ENCODE data around the gene KIF3C.
"Not testable (repeated sequence)": the region's sequence is repeated elsewhere in the genome, so short reads cannot be mapped to it uniquely, and the experiment has no call there.

Gene KIF3C

GRCh38 chr2:25998816-25999383 is 16.6 kb upstream of the KIF3C start:
- not testable (repeated sequence) for DNase-seq

DNA sequence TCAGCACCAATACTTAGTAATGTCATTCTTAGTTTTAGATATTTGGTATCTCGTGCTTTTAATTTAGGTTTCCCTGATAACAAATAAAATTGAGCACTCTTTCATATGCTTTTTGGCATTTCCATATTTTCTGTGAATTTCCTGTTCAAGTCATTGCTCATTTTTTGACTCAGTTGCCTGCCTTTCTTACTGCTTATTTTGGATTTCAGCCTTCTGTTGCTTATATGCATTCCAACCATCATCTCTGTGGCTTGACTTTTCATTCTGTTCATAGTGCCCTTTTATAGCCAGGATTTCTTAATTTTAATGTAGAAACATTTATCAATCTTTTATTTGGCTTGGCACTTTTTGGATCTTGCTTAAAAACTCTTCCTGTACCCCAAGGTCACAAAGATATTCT is 14.5 kb upstream of the KIF3C start:
- no peak for DNase-seq

GRCh38 chr2:25994509-25994908 is 12.2 kb upstream of the KIF3C start:
- DNase-seq: no peak

GRCh38 chr2:25993049-25993448 is 10.8 kb upstream of the KIF3C start:
- DNase-seq: no peak

GRCh38 chr2:25992556-25992955 is 10.3 kb upstream of the KIF3C start:
- DNase-seq: no peak

DNA sequence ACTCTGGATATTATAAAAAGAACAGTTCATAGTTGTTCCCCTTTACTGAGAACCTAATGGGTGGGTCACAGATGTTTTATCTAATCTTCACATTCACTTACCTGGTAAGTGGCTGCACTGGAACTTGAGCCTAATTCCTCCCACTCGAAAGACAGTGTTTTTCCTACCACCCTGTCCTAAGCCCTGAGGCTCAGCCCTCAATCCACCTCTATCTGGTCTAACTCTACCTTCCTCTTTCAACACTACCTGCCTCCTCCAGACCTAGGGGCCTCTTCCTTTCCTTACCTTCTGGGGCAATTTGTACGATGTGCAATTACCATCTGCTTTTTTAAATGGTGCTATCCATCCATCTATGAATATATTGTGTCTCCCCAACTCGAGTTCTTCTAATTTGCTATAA is 9.7 kb upstream of the KIF3C start:
- DNase-seq: no peak

GRCh38 chr2:25989154-25989553 is 6.9 kb upstream of the KIF3C start:
- DNase-seq: no peak

DNA sequence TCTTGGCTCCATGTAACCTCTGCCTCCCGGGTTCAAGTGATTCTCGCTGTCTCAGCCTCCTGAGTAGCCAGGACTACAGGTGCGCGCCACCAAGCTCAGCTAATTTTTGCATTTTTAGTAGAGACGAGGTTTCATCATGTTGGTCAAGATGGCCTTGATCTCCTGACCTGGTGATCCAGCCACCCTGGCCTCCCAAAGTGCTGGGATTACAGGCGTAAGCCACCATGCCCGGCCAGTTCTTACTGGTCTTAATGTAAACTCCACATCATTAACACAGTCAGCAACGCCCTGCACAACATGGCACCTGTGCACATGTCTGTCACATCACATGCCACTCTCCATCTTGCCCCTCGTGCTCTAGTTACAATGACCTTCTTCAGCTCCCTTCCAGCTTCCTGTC is 5.8 kb upstream of the KIF3C start:
- DNase-seq: no peak

DNA sequence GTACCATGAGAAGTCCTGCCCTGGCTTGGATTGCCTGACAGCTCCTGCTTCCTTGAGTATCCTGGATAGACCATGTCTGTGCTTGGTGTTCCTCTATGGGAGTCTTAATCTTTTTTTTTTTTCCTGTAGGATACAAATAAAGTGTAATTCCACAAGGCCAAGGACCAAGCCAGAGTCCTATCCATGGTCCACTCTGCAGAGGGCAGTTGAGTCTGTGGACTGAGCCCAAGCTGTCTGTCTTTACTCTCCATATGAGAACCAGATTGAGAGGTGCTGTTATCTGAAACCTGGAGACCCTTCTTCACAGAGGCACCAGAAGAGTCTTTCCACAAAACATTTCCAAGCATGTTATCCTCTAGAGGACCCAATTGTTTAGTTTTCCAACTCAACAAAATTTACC is 1.4 kb upstream of the KIF3C start:
- no peak for DNase-seq

- no peak for DNase-seq
Measured at GRCh38 chr2:25982968-25983280, 627 bp upstream of the KIF3C start.

- DNase-seq: no peak
Measured at GRCh38 chr2:25981596-25982272, 563 bp downstream of the KIF3C start.

DNA sequence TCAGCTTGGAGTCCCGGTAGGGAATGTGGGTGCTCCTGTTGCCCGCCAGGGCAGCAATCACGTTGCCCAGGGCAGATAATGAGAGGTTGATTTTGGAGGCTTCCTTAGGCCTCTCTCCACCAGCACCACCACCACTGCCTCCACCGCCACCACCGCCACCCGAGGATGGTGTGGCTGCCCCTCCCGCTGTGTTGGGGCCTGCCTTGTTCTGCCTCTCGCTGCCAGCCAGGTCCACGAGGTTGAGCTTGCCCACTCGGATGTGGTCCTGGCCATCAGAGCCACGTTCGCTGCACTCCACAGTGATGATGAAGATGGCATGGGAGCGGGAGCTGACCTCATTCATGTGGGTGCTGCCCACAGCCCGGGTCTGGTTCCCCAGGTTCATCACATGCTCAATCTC is 1.3 kb downstream of the KIF3C start:
- no peak for DNase-seq

DNA sequence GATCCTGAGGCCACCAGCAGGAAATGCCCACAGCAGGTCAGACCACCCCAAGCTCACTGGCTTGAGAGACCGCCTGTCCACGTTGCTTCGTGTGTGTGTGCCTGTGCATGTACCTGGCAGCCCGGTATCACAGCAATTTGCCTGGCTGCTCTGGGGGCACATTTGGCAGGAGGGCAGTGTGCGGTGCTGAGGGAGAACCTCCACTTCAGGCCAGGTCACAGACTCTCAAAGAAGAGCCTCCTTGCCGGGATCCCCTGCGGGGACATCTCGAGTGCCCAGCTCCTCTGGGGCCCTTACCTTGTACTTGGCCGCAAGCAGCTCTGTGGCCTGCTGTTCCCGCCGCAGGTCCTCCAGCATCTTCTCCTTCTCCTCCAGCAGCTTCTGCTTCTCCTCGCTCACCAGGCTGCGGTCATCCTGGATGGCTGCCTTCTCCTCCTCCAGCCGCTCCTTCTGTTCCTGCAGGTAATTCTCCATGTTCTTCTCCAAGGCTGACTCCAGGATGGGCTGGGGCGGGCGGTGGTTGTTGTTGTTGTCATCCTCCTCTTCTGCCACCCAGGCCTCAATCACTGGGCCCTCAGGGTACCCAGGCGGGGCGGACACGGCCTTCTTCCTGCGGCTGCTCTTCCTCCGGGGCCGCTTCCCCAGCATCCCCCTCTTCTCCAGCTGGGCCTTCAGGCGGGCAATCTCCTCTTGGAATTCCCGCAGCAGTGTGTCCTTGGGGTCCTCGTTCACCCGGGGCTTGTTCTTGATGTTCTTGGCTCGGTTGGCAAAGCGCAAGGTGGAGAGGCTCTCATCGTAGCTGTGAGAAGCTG is 2.0 kb downstream of the KIF3C start:
- no peak for DNase-seq

- DNase-seq: no peak
Measured at GRCh38 chr2:25979001-25979400, 3.3 kb downstream of the KIF3C start.

GRCh38 chr2:25977768-25978167 is 4.5 kb downstream of the KIF3C start:
- no peak for DNase-seq

DNA sequence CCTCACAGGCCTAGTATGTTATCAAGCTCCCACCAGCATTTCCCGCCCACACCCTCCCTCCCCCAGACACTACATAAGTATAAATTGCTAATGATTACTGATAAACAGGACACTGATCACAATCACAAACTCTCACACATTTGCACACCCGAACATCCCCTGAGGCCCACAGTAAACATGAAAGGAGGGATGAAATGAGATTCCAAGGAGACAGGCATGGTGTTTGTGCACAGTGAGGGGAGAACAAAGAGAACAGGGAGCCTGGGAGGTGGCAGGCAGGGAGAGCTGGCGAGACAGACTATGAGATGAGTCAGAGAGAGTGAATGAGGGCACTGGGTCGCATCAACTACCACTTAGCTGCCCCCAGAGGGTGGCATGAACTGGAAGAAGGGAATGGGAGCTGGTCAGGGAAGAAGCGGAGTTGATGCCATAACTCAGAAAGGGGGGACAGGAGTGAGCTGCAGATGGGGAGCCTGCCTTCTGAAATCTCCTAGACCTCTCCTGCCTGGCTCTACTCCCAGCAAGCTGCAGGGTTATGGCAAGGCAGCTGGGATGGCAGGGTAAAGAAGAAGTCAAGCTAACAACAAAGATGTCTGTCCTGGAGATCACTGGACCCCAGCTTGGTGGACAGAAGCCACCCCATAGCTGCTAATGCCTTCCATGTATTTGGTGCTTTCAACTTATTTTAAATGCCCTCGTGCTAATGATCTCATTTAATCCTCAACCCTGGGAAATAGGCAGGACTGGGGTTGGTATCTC is 5.1 kb downstream of the KIF3C start:
- DNase-seq: no peak

DNA sequence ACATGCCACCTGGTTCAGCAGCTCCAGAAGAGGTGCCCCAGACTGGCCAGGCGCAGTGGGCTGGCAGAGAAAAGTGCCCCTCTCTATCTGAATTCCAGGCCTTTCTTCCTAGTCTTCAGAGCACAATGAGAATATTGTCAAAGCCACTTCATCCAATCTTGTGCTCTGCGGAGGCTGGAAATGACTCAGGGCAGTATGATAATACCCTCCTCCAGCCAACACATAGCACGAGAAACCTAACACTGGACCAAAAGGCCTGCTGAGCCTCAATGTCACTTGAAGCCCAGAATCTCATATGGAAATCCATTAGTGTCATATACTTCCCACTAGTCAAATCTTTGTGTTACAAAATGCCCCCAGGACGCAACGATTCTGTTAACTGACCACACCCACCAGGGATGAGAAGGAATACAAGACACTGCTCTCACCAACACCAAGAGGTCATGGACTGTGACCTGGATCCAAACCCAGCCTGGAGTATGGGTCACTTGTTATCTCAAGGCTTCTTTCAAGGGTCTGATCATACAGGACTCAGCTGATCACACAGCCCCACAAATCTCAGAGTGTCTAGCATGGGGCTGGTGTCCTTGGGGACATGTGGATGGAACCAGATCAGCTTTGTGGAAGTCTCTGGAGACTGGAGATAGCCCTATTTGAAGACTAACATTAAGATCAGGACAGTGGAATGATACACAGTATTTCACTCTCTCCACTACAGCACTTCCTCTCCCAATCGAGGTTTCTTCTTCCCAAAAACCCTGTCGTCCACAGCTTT is 10.1 kb downstream of the KIF3C start:
- no peak for DNase-seq

DNA sequence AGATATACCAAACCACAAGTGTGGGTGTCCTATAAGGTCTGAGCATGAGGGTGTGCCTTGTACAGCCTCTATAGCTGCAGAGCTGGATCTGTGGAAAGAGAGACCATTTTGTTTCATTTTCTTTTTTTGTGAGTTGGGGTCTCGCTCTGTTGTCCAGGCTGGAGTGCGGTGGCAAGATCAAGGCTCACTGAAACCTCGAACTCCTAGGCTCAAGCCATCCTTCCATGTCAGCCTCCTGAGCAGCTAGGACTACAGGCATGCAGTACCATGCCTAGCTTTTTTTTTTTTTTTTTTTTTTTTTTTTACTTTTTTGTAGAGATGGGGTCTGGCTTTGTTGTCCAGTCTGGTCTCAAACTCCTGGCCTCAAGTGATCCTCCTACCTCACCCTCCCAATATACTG is 10.7 kb downstream of the KIF3C start:
- DNase-seq: no peak

- no peak for DNase-seq
Measured at GRCh38 chr2:25966531-25967270, 15.6 kb downstream of the KIF3C start.

DNA sequence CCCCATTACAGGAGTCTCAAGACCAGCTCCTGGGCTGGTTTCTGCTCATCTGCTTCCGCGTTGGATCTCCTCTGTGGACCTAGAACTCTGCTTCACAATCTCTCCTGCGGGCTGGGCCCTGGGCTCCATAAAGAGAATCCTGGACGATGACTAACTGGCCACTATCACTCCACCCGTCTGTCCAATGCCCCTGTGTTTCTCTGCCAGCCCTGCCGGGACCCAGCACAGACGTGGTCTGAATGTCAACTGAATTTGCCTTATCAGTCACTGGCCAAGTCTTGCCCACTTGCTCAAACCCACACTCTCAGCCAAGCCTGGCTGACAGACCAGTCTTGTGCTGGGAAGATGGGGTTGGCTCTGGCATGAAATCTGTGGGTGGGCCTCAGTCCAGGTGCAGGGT is 17.4 kb downstream of the KIF3C start:
- no peak for DNase-seq

- no peak for DNase-seq
Measured at GRCh38 chr2:25960920-25961319, 21.4 kb downstream of the KIF3C start.

DNA sequence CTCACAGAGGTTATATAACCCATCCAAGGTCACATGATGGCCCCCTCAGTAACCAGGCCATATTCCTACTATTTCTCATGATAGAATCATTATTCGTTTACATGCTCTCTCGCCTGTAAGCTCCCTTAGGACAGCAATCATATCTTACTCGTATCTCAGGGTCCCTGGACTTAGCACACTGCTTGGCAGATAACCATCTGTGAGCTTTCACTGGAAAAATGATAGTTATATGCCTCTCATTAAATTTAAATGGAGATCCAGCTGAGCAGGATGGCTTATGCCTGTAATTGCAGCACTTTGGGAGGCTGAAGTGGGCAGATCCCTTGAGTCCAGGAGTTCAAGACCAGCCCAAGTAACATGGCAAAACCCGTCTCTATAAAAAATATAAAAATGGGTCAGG is 21.9 kb downstream of the KIF3C start:
- no peak for DNase-seq

Data from CD4-positive, alpha-beta T cell treated with Interleukin-15 for 1 hour (primary cell).